GM18520 (cell line): ENCODE measurements around the gene MARS1.
"Not testable (repeated sequence)": the region's sequence is repeated elsewhere in the genome, so short reads cannot be mapped to it uniquely, and the experiment has no call there.

Experiments used
- ATAC-seq: cut with Tn5 transposase; IDR thresholded peaks from one replicate; pipeline ENCODE4 v1.9.1; 2021; ENCODE audit not compliant: unreplicated experiment

Gene MARS1

DNA sequence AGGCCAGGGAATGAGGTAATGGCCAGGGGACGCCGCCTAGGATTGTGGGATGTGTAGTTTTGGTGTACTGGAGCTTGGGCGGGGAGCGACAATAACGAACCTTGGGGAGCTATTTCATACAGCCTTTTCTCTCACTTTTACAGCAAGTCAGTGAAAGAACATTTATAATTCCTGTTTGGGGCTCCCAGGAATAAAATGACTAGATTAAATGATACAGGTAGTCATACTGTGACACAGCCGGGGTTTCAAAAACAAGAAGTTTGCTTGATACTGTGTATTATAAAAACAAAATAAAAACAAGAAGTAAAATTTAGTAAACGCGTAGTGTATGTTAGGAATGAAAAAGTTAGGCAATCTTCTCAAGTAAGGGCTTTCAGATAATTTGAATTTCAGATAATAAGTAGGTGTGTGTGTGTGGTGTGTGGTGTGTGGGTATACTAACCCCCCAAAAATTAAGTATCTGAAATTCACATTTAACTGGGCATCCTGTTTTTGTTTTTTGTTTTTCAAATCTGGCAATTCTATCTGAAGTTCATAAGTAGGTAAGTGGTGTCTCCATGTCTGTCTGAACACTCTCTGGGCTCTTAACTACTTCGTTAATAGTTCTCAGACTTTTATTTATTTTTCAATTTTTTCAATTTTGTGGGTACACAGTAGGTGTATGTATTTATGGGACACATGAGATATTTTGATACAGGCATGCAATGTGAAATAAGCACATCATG is 59.6 kb downstream of the MARS1 start:
- no peak for ATAC-seq

- no peak for ATAC-seq
Observed at GRCh38 chr12:57548013-57548315, 60.1 kb downstream of the MARS1 start.

GRCh38 chr12:57548488-57548887 is 60.6 kb downstream of the MARS1 start:
- no peak for ATAC-seq

GRCh38 chr12:57549203-57549908 is 61.5 kb downstream of the MARS1 start:
- no peak for ATAC-seq

DNA sequence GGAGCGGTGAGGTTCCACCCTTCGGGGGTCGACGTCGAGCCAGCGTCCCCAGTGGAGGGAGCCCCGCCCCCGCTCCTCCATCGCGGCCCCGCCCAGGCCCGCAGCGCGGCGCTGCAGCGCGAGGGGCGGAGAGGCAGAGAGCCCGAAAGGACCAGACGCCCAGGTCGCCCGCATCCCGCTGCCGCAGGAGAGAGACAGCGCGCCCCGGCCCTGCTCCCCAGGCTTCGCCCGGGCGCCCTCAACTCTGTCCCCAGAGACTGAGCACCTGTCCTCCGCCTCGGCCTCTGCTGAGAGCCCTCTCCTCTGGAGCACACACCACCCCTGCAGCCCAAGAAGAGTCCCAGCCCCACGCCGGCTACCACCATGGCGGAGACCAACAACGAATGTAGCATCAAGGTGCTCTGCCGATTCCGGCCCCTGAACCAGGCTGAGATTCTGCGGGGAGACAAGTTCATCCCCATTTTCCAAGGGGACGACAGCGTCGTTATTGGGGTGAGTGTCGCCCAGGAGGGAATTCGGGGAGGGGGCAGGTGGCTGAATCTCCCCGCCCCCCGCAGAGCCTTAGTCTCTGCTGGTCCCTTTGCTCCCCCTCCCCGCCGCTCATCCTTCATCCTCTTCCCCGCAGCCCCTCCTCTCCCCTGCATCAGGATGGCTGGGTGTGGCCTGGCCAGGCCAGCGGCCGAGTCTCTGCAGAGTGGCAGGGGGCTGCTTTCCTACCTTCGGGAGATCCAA is 62.2 kb downstream of the MARS1 start, which contains the start of gene KIF5A:
Gene KIF5A (plus strand): TSS at position 136 of the 732 bp plus-strand sequence. CDS start 228 bp downstream, at position 364.
- ATAC-seq, result no peak

GRCh38 chr12:57550641-57551549 is 63.0 kb downstream of the MARS1 start:
- no peak for ATAC-seq

GRCh38 chr12:57551637-57552305 is 63.9 kb downstream of the MARS1 start:
- no peak for ATAC-seq

DNA sequence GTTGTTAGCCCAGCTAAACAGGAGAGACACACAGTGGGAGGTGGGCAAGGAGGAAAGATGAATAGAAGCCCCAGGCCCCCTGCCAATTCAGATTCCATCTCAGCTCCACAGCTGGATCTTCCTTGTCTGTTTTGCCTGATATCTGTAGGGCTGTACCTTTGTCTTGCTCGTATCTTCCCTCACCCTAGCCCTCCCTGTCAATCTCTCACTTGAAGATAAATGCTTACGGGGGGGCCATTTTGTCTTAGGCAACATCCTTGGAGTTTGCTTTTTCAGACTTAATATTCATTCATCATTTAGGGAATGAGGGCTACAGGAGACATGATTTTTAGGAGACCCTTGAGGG is 64.4 kb downstream of the MARS1 start:
- ATAC-seq, result no peak

DNA sequence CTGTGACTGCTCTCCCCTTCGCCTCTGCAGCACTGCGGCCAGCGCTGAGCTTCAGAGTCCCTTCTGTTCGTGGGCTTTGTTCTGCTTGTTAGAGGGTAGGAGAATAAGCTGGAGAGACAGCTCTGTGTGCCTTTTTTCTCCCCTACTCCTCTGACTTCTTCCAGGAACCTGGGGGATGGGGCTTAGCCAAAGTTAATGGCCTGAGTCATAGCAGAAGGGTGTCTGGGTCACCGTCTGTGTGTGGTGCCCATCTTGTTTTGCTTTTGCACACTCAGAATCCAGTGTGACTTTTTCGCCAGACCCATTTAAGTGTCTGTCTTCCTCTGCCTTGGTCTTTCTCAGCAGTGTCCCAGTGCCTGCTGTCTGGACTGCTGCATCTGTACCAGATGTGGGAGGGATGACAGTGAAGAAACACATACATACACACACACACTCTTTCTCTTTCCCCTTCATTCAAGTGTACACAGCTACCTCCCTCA is 65.0 kb downstream of the MARS1 start:
- ATAC-seq, result no peak

GRCh38 chr12:57553343-57554202 is 65.7 kb downstream of the MARS1 start:
- no peak for ATAC-seq

GRCh38 chr12:57554453-57554852 is 66.6 kb downstream of the MARS1 start:
- ATAC-seq, result no peak

DNA sequence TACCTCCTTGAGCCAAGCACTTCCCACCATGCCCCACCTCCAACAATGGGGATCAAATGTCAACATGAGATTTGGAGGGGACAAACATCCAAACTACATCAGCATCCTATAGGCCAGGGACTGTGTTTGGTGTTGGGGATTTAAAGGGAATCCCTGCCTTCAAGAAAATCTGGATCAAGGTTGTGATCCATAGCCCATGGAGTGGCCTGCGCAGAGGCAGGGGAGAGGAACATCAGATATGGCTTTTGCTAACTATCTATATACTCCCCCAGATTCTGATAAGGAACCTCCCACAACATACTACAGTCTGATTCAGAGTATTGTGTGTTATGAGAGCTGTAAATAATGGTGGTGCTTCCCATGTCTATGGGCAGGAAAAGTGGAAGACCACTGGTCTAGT is 67.0 kb downstream of the MARS1 start:
- no peak for ATAC-seq

DNA sequence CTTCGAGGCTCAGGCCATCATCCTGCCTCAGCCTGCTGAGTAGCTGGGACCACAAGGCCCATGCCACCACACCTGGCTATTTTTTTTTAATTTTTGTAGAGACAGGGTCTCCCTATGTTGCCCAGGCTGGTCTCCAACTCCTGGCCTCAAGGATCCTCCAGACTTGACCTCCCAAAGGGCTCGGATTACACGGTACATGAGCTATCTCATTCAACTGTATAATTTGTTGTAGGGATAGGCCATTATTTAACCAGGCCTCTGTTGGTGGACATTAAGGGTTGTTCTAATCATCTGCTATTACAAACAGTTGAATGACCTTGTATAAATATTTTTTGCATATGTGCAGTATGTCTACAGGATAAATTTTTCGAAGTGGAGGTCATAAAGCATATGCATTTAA is 71.0 kb downstream of the MARS1 start:
- ATAC-seq, result no peak

- no peak for ATAC-seq
Observed at GRCh38 chr12:57560516-57560915, 72.6 kb downstream of the MARS1 start.

- ATAC-seq, result not testable (repeated sequence)
Observed at GRCh38 chr12:57561117-57561516, 73.2 kb downstream of the MARS1 start.

DNA sequence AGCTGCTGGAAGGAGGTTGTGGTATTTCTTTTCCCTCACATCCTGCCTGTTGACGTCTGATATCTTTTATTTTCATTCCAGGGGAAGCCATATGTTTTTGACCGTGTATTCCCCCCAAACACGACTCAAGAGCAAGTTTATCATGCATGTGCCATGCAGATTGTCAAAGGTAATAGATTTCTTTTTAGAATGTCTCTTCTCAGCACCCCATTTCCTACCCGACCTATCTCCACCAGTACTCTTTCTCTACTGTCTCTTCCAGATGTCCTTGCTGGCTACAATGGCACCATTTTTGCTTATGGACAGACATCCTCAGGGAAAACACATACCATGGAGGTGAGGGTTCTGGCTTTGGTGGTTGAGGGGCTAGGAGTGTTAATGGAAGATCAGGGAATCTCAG is 75.5 kb downstream of the MARS1 start:
- ATAC-seq, result no peak

DNA sequence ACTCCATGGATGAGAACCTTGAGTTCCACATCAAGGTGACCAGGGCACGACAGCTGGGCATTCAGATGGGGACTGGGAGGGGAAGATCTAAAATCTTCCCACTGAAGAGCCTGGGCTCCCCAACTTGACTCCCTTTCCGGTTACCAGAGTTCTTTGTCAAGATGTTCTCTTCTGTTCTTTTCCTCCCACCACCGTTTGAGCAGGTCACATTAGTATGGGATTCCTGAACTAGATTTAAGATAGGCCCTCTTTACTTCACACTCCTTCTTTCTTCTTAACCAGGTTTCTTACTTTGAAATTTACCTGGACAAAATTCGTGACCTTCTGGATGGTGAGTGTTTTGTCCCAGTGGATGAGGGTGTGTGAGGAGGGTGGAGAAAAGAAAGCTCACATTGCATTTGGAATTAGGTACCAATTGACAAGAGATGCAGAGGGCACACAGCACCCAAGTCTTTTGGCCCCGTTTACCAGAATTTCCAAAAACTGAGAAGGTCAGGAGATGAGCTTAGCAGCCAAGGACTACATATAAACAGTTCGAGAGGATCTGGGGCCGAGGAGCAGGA is 76.4 kb downstream of the MARS1 start:
- ATAC-seq, result no peak
